CD4-positive, alpha-beta T cell treated with Interleukin-21 for 1 hour (primary cell): Measurements from ENCODE around the gene CCP110.

Experiments used
- DNase-seq: peaks from one replicate; pipeline ENCODE4 v3.0.0-alpha.2; 2020

CCP110 gene

GRCh38 chr16:19601083-19601976 is 77.6 kb downstream of the CCP110 start:
- peak; percentile 50 for DNase-seq
